ENCODE measurements around the gene SYK. TPM values are rescaled to one million over a fixed set of nuclear protein-coding genes. Genes with fewer than 3 reads are reported as not detected.

The SYK gene
- total and polyA plus RNA-seq, 2 of the 4 experiments (the other 2 are of a cell fraction), result not detected

- Histone ChIP-seq H3K56ac (ENCODE audit: extremely low read depth, insufficient read depth, low read length) (no peak overlapping the region), H3K18ac (ENCODE audit: low read depth, low read length) (no peak overlapping the region), H4K5ac (ENCODE audit: low read depth, low read length) (no peak overlapping the region), H3K36me3 (ENCODE audit: control insufficient read depth, insufficient read depth, low read length) (no peaks in the 10 kb centered on the region), H4K20me1 (ENCODE audit: insufficient read depth, low read length) (no peaks in the 10 kb centered on the region), H3K23ac (ENCODE audit: low read depth, low read length) (no peak overlapping the region), H2AK5ac (ENCODE audit: low read depth, low read length) (no peak overlapping the region), H3K9me1 (ENCODE audit: insufficient read depth, low read length) (peaks cover 3% of the 10 kb centered on the region; the same call in 1 of the 2 replicates), H3K9ac (ENCODE audit: low read depth, low read length) (no peak overlapping the region), H3K27ac (ENCODE audit: insufficient read depth, low read length) (no peak overlapping the region), H2AFZ (replicated peaks; ENCODE audit: low read length, poor library complexity) (peak overlapping the region; percentile 41), H2AK9ac (replicated peaks; ENCODE audit: low read depth, low read length, poor library complexity) (no peak overlapping the region), H3K14ac (replicated peaks; ENCODE audit: low read depth, low read length) (no peak overlapping the region), H2BK15ac (ENCODE audit: low read depth, low read length) (no peak overlapping the region), H3K4ac (ENCODE audit: low read depth, low read length) (no peak overlapping the region), H3K27me3 (ENCODE audit: control insufficient read depth, insufficient read depth, low read length) (no peaks in the 10 kb centered on the region), H2BK5ac (ENCODE audit: low read depth, low read length, poor library complexity, severe bottlenecking) (peak overlapping the region; percentile 93), H2BK20ac (ENCODE audit: low read depth, low read length) (no peak overlapping the region), H3K4me2 (ENCODE audit: low read depth, low read length) (no peak overlapping the region), H4K8ac (ENCODE audit: low read depth in 2 of 2, low read length in 2 of 2) (no peak overlapping the region), H3K4me1 (ENCODE audit: control insufficient read depth, insufficient read depth, low read length) (no peaks in the 10 kb centered on the region), H3K4me3 (ENCODE audit: insufficient read depth, low read depth, low read length) (no peak overlapping the region), H4K91ac (ENCODE audit: insufficient read depth, low read depth, low read length) (no peak overlapping the region), H2BK120ac (ENCODE audit: low read depth, low read length) (no peak overlapping the region), H3K79me1 (ENCODE audit: low read depth in 1 of 2, low read length in 2 of 2) (no peaks in the 10 kb centered on the region), H3K9me3 (ENCODE audit: control insufficient read depth, insufficient read depth, low read length) (no peaks in the 10 kb centered on the region)
- ATAC-seq (ENCODE audit: low read depth), result no peak
- in situ Hi-C loops (cut with MboI; ENCODE audit: low sequenced_read_pairs), result no loop called here
- 59% methylated on average over 5 of the region's 5 CpGs; no CpG with 5 or more reads in 1 of the 2 experiments for WGBS, 2 experiments (ENCODE audit: extremely low coverage in 2 of 2, insufficient read length in 1 of 2)
- ChIA-PET POLR2A (ENCODE audit: unreplicated experiment) (no interaction called here), CTCF (no interaction called here)
- intact Hi-C loops (cut with micrococcal nuclease), result no loop called here
- no TSS peak for BruUV-seq (replicated peaks)
- TF ChIP-seq MXI1 (IDR thresholded peaks at IDR 0.05; ENCODE audit: borderline replicate concordance, low read depth, low read length) (no peak), CEBPB (IDR thresholded peaks at IDR 0.05; ENCODE audit: low read depth, low read length) (no peak), POLR2A (IDR thresholded peaks at IDR 0.05; ENCODE audit: low read depth, low read length) (no peak), RAD21 (IDR thresholded peaks at IDR 0.05; ENCODE audit: low read length) (no peak), ELK1 (IDR thresholded peaks at IDR 0.05; ENCODE audit: borderline replicate concordance, low read depth, low read length) (no peak), CHD1 (IDR thresholded peaks at IDR 0.05; ENCODE audit: low read depth, low read length) (no peak), CTCF (conservative IDR thresholded peaks at IDR 0.05; ENCODE audit: low read depth, low read length) (no peak), NFE2L2 (IDR thresholded peaks at IDR 0.05; ENCODE audit: low read depth, low read length) (no peak), RCOR1 (IDR thresholded peaks at IDR 0.05; ENCODE audit: insufficient replicate concordance, low read length) (no peak), SMC3 (IDR thresholded peaks at IDR 0.05; ENCODE audit: low read depth, low read length) (no peak), MAFK (IDR thresholded peaks at IDR 0.05; ENCODE audit: low read depth, low read length) (no peak), BHLHE40 (IDR thresholded peaks at IDR 0.05; ENCODE audit: low read depth, low read length) (no peak), USF2 (IDR thresholded peaks at IDR 0.05; ENCODE audit: low read depth, low read length) (no peak), FOS (IDR thresholded peaks at IDR 0.05; ENCODE audit: low read depth, low read length) (no peak), MAZ (IDR thresholded peaks at IDR 0.05; ENCODE audit: borderline replicate concordance, low read depth, low read length) (no peak), RFX5 (IDR thresholded peaks at IDR 0.05; ENCODE audit: low read depth, low read length) (no peak)
- DNase-seq, result no peak
- dilution Hi-C loops (cut with HindIII; ENCODE audit: low sequenced_read_pairs, unreplicated experiment), result no loop called here
Observed at GRCh38 chr9:90841213-90841612, 39.6 kb downstream of the SYK start.
